LNCaP clone FGC (cell line): ENCODE results near the gene DERL2.

Source experiments
- DNase-seq: peaks from one replicate; pipeline ENCODE4 v3.0.0-alpha.2; 2011; ENCODE audit warnings: low read depth
- H3K4me3 ChIP-seq: 2 replicates; pipeline ENCODE4 v1.5.1; 2011; ENCODE audit warnings: mild to moderate bottlenecking, low read depth, low read length, control low read depth
- TF ChIP-seq, protein P1 (sequence below): IDR thresholded peaks from 2 replicates; pipeline ENCODE4 v1.5.1; 2012; ENCODE audit warnings: mild to moderate bottlenecking; ENCODE audit not compliant: control insufficient read depth, insufficient read depth; ENCODE audit errors: extremely low read depth

The DERL2 gene

DNA sequence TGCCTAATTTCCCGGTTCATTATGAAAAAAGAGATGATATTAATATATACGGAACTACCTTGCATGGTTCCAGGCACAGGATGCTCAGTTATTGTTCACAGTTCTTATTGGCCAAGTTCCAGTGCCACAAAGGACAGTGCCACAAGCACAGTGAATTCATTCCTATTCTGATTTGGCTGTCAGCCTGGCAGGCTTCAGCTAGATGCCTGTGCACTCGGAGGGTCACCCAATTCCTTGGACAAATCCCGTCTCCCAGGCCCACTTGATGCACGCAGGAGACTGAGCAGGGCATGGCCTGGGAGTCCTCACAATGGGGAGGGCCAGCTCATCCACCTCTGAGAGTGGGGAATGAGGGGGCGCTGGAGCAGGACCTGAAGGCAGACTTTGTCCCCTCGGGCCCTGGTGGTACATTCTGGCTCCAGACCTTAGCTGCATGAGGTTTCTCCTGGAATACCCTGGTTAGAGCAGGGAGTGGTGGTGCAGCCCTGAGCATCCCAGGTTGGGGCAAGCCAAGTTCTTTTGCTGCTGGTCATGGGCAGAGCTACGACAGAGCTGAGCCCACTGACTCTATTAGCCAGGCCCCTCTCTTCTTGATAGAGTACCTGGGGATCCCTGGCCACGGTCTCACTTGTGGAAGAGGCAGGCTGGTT is 41.7 kb upstream of the DERL2 start:
- no peak overlapping the region for H3K4me3 ChIP-seq
- no peak for DNase-seq
- TF ChIP-seq, protein P1, sequence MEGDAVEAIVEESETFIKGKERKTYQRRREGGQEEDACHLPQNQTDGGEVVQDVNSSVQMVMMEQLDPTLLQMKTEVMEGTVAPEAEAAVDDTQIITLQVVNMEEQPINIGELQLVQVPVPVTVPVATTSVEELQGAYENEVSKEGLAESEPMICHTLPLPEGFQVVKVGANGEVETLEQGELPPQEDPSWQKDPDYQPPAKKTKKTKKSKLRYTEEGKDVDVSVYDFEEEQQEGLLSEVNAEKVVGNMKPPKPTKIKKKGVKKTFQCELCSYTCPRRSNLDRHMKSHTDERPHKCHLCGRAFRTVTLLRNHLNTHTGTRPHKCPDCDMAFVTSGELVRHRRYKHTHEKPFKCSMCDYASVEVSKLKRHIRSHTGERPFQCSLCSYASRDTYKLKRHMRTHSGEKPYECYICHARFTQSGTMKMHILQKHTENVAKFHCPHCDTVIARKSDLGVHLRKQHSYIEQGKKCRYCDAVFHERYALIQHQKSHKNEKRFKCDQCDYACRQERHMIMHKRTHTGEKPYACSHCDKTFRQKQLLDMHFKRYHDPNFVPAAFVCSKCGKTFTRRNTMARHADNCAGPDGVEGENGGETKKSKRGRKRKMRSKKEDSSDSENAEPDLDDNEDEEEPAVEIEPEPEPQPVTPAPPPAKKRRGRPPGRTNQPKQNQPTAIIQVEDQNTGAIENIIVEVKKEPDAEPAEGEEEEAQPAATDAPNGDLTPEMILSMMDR = no peak

DNA sequence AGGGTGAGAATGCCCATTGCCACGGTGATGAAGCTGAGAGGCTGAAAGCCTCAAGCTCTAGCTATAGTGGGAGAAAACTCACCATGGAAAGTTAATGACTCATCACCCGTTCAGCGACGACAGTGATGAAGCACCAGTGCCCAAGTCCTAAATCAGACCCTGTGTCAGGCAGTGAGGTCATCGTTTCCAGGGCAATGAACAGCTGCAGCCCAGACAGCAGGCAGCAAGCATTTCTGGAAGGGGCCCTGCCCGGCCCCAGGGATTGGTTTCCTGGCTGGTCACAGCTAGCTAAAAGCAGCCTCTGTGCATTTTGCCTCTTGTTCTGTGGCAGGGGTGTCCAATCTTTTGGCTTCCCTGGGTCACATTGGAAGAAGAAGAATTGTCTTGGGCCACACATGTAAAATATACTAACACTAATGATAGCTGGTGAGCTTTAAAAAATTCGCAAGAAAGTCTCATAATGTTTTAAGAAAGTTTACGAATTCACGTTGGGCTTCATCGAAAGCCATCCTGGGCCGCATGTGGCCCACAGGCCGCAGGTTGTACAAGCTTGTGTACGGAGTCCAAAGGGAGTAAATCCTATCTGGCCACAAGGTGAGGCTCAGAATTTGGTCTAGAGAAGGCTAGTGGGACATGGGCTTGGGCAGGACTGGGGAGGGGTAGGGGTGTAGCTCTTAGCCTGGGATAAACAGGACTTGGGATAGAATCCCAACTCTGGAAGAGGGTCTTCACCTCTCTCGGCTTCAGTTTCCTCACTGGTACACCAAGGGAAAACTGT is 41.0 kb upstream of the DERL2 start:
- no peak overlapping the region for H3K4me3 ChIP-seq
- DNase-seq = no peak

DNA sequence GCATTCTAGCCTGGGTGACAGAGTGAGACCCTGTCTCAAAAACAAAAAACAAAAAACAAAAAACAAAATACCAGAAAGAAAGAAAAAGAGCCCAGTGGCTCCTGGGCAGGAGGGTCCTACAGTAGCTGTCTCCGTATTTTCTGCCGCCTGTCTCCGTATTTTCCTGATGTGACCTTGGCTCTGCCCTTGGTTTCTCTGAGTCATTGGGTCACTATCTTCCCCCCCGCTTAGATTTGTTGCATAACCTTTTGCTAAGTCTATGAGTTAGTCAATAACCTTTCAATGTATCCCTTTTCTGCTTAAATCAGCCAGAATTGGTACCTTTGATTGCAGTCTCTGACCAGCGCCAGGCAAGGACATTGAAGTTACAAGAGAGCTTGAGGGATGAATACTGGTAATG is 37.3 kb upstream of the DERL2 start:
- no peak for DNase-seq
- TF ChIP-seq, protein P1 = no peak

More for the DNA sequence above, 41.0 kb upstream of the DERL2 start:
- TF ChIP-seq, protein P1 = no peak

DNA sequence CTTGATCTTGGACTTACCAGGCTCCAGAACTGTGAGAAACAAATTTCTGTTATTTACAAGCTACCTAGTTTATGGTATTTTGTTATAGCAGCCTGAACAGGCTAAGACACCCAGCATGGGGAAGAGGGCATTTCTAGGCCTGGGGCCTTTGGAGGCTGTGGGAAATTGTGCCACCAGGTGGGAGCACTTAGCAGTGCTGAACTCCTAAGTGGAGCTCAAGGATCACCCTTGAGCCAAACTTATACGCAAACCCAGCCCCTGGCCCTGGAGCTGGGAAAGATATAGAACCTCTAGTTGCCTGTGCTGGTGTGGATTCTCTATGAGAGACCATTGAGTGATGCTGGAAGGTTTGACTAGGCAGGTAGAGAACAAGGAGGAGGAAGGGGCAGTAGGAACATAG is 36.5 kb upstream of the DERL2 start:
- H3K4me3 ChIP-seq = no peak overlapping the region
- DNase-seq = no peak
- TF ChIP-seq, protein P1 = no peak

More for the DNA sequence above, 37.3 kb upstream of the DERL2 start:
- H3K4me3 ChIP-seq = no peak overlapping the region

DNA sequence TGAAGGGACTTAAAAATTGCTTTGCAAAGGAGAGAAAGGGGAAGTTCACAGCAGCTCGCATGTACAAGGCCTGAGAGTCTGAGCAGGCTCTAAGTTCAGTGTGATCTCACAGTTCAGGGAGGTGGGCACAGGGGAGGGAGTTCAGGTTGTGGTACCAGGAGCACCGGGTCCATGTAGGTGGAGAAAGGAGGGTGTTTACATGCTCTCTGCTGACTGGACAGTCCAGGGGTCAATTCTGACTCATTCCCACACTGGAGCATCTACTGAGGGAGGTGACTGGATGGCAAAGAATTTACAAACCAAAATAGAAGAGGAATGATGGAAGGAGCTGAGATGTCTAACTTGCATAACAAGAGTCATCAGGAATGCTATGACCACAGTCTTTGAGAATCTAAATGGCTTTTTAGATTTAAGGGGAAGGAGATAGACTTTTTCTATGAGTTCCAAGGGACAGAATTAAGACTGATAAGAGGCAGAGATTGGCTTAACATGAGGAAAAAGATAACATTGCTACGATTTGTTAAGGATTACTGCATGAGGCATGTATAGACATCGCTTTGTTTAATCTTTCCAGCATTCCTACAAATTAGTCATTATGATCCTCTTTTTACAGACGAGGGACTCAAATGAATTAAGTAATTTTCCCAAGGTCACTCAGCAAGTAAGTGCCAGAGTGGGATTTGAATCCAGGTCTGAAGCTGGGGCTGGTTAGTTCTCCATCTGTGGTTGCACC is 30.2 kb upstream of the DERL2 start:
- no peak for DNase-seq
- no peak overlapping the region for H3K4me3 ChIP-seq
- TF ChIP-seq, protein P1 = no peak

DNA sequence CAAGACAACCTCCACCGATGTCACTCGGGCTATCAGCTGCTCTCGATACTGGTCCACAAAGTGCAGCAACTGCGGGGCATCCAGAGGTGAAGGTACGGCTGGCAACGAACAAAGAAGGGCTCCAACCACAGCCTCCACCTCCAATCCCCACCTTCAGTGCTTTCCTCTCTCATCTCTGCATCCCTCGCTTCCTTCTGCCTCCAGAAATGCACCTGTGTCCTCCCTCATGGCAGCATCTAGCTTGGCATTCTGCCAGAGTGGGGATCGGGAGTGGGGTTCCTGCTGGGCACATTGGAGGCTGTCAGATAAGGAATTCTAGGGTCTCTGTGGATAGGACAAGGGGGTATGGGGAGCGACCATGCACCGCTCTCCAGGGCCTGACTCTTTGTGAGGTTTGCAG is 29.0 kb upstream of the DERL2 start:
- no peak for DNase-seq
- H3K4me3 ChIP-seq = no peak overlapping the region
- TF ChIP-seq, protein P1 = no peak
